SK-N-SH (cell line): ENCODE data around the gene BNIP5. TPM values are rescaled to one million over a fixed set of nuclear protein-coding genes. Genes with fewer than 3 reads are reported as not detected.

Source experiments
- CTCF ChIA-PET: fragments of 300-600, 350-600 bp; formaldehyde crosslinking; extraction: SDS; loops from one replicate; lab custom pipeline; 2021; lab: Yijun Ruan, JAX
- POLR2A ChIA-PET: fragments of 350-600 bp; sonication (Branson Sonifier 250); formaldehyde crosslinking; extraction: SDS; loops from one replicate; lab custom pipeline; 2020; ENCODE audit warnings: antibody characterized with exemption, inconsistent platforms; lab: Yijun Ruan, JAX
- DNase-seq: peaks from one replicate; pipeline ENCODE4 v3.0.0; 2012
- H2AFZ ChIP-seq: fragments of 200-600 bp; sonication (generic); 2 replicates; pipeline ENCODE4 v1.8.1; 2016; ENCODE audit warnings: antibody characterized with exemption, mild to moderate bottlenecking, low read depth
- H3F3A ChIP-seq: fragments of 200-600 bp; sonication (generic); replicated peaks from 2 replicates; pipeline ENCODE3; 2016; ENCODE audit warnings: antibody characterized with exemption, mild to moderate bottlenecking; ENCODE audit not compliant: insufficient read depth
- H3K27ac ChIP-seq, 2 experiments: fragments of 200-500 bp in 1 of 2; fragments of 200-600 bp in 1 of 2; sonication (Bioruptor generic) in 1 of 2; sonication (generic), shearing (Covaris generic) in 1 of 2; 2 replicates each; pipeline versions ENCODE4 v1.5.1 to v1.6.1; 2014 to 2016; ENCODE audit warnings: low read depth in 2 of 2, inconsistent platforms in 1 of 2, low read length in 1 of 2, mild to moderate bottlenecking in 1 of 2, mixed read lengths in 1 of 2
- H3K27me3 ChIP-seq: fragments of 200-600 bp; sonication (generic), shearing (Covaris generic); 2 replicates; pipeline ENCODE4 v1.6.1; 2016; ENCODE audit warnings: mixed run types; ENCODE audit not compliant: insufficient read depth
- H3K36me3 ChIP-seq, 2 experiments: fragments of 200-500 bp in 1 of 2; fragments of 200-600 bp in 1 of 2; sonication (Bioruptor generic) in 1 of 2; sonication (generic) in 1 of 2; replicated peaks in 1 of 2; 2 replicates each; pipeline versions ENCODE3 to v1.5.1; 2014 to 2016; ENCODE audit warnings: low read length in 1 of 2, mild to moderate bottlenecking in 1 of 2; ENCODE audit not compliant: insufficient read depth in 2 of 2, control insufficient read depth in 1 of 2
- H3K4me1 ChIP-seq, 2 experiments: fragments of 200-500 bp in 1 of 2; fragments of 200-600 bp in 1 of 2; sonication (Bioruptor generic) in 1 of 2; sonication (generic), shearing (Covaris generic) in 1 of 2; 2 replicates each; pipeline versions ENCODE4 v1.5.1 to v1.6.1; 2014 to 2016; ENCODE audit warnings: low read depth in 1 of 2, low read length in 1 of 2, mixed run types in 1 of 2; ENCODE audit not compliant: insufficient read depth in 2 of 2, control insufficient read depth in 1 of 2
- H3K4me2 ChIP-seq: fragments of 200-600 bp; sonication (generic), shearing (Covaris generic); 2 replicates; pipeline ENCODE4 v1.6.1; 2017; ENCODE audit warnings: mixed run types
- H3K4me3 ChIP-seq, 2 experiments: fragments of 200-500 bp in 1 of 2; fragments of 200-600 bp in 1 of 2; sonication (Bioruptor generic) in 1 of 2; sonication (generic), shearing (Covaris generic) in 1 of 2; 2 replicates each; pipeline versions ENCODE4 v1.5.1 to v1.8.1; 2014 to 2016; ENCODE audit warnings: low read depth in 2 of 2, inconsistent platforms in 1 of 2, low read length in 1 of 2, mild to moderate bottlenecking in 1 of 2, mixed read lengths in 1 of 2, moderate library complexity in 1 of 2
- H3K79me2 ChIP-seq: fragments of 200-600 bp; sonication (generic); 2 replicates; pipeline ENCODE4 v1.8.1; 2017; ENCODE audit warnings: mild to moderate bottlenecking; ENCODE audit not compliant: insufficient read depth
- H3K9ac ChIP-seq: fragments of 200-600 bp; sonication (generic); 2 replicates; pipeline ENCODE4 v1.6.1; 2017; ENCODE audit warnings: mixed run types
- H3K9me2 ChIP-seq: fragments of 200-600 bp; sonication (generic); 2 replicates; pipeline ENCODE4 v1.6.1; 2017; ENCODE audit warnings: mixed run types
- H3K9me3 ChIP-seq: fragments of 200-600 bp; sonication (generic); 2 replicates; pipeline ENCODE4 v1.6.1; 2017; ENCODE audit warnings: mixed run types, mild to moderate bottlenecking, moderate library complexity
- H4K20me1 ChIP-seq: fragments of 200-600 bp; sonication (generic); 2 replicates; pipeline ENCODE4 v1.6.1; 2017; ENCODE audit warnings: mild to moderate bottlenecking, mixed run types; ENCODE audit not compliant: insufficient read depth
- ELF1 ChIP-seq: IDR thresholded peaks from 2 replicates; pipeline ENCODE4 v1.4.0; 2012
- FOSL2 ChIP-seq: IDR thresholded peaks from 2 replicates; pipeline ENCODE4 v1.4.0; 2012; ENCODE audit warnings: low read depth, mild to moderate bottlenecking, moderate library complexity, borderline replicate concordance
- FOXJ3 ChIP-seq: sonication (generic); formaldehyde crosslinking; IDR thresholded peaks from 2 replicates; pipeline ENCODE4 v1.5.1; 2020; ENCODE audit warnings: mild to moderate bottlenecking, missing genetic modification reagents
- GABPA ChIP-seq: IDR thresholded peaks from 2 replicates; pipeline ENCODE4 v1.4.0; 2012; ENCODE audit warnings: low read depth, mild to moderate bottlenecking
- MXI1 ChIP-seq: IDR thresholded peaks from 2 replicates; pipeline ENCODE4 v1.6.1; 2012; ENCODE audit warnings: mild to moderate bottlenecking, low read depth, low read length, improper control_type of control experiment
- NFIC ChIP-seq: IDR thresholded peaks from 2 replicates; pipeline ENCODE4 v1.4.0; 2012; ENCODE audit warnings: borderline replicate concordance
- POLR2AphosphoS5 ChIP-seq: IDR thresholded peaks from 2 replicates; pipeline ENCODE4 v1.6.1; 2012; ENCODE audit warnings: low read depth, low read length
- RFX5 ChIP-seq: IDR thresholded peaks from 2 replicates; pipeline ENCODE4 v1.6.1; 2012; ENCODE audit warnings: mild to moderate bottlenecking, improper control_type of control experiment, low read length
- RXRA ChIP-seq: IDR thresholded peaks from 2 replicates; pipeline ENCODE4 v1.4.0; 2012; ENCODE audit warnings: low read depth, mild to moderate bottlenecking, borderline replicate concordance
- SIN3A ChIP-seq: IDR thresholded peaks from 2 replicates; pipeline ENCODE4 v1.6.1; 2012; ENCODE audit warnings: low read depth, mild to moderate bottlenecking, low read length, moderate library complexity, borderline replicate concordance
- TAF1 ChIP-seq: IDR thresholded peaks from 2 replicates; pipeline ENCODE4 v1.6.1; 2012; ENCODE audit warnings: low read depth, mild to moderate bottlenecking, low read length, moderate library complexity, borderline replicate concordance
- TCF12 ChIP-seq: IDR thresholded peaks from 2 replicates; pipeline ENCODE4 v1.4.0; 2012
- WGBS: methylation state at CpG from one replicate; pipeline ENCODE4 v1.1.6; 2017; ENCODE audit warnings: low lambda C conversion rate; 5-methylcytosine and 5-hydroxymethylcytosine counted together
- polyA plus RNA-seq, 3 experiments: library from polyadenylated mRNA; depleted of rRNA; stranded (reverse); fragments of >200 nt; gene quantifications; 2 replicates each; pipeline ENCODE4 v1.2.3, GENCODE V29; 2012
- TF ChIP-seq, protein P1 (sequence below): IDR thresholded peaks from 2 replicates; pipeline ENCODE4 v1.4.0; 2012; ENCODE audit warnings: low read depth, borderline replicate concordance
- TF ChIP-seq, protein P2 (sequence below): IDR thresholded peaks from 2 replicates; pipeline ENCODE4 v1.4.0; 2012; ENCODE audit warnings: low read depth
- TF ChIP-seq, protein P3 (sequence below): fragments of 150-350 bp; IDR thresholded peaks from 2 replicates; pipeline ENCODE4 v1.6.1; 2017; ENCODE audit warnings: antibody characterized with exemption, low read length, low read depth, borderline replicate concordance

Gene BNIP5
- polyA plus RNA-seq, 1 of the 3 experiments (the other 2 are of a cell fraction): not detected

DNA sequence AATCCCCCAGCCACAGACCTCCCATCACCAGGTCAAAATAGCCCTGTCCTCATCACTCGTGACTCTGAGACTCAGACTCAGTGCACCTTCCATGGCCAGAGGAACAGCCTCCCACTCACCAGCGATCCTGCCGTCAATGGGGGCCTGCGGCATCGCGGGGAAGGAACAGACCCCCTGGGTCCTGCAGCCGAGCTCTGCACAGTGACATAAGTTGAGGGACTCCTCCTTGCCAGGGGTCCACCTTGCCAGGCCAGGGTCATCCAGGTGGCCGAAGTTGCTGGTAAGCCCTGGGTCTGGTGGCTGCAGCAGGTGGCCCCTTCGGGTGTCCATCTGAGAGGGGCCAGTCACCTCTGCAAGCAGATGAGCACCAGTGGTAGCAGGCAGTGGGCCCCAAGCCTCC is 34.5 kb upstream of the BNIP5 start:
- Histone ChIP-seq H3K27me3 (no peaks in the 10 kb centered on the region), H3K27ac (no peak overlapping the region), H3K4me3 (no peak overlapping the region), H3K4me2 (no peak overlapping the region), H3K79me2 (no peaks in the 10 kb centered on the region), H3K9me3 (no peaks in the 10 kb centered on the region), H3K4me1 (peaks cover 0 to 5% of the 10 kb centered on the region in 2 experiments; a peak in 1 of 4 replicates), H3F3A (no peaks in the 10 kb centered on the region), H3K9me2 (no peaks in the 10 kb centered on the region), H3K9ac (no peak overlapping the region), H4K20me1 (no peaks in the 10 kb centered on the region), H3K36me3 (no peaks in the 10 kb centered on the region), H2AFZ (no peak overlapping the region)
- CTCF ChIA-PET: interaction anchor here (0.8 to 2.4 kb wide), 3 partner anchors 11 to 69 kb away, joined by 3 to 8 read pairs (median 5); no protein-coding TSS in a partner anchor
- WGBS: no CpG with 5 or more reads among the region's 9 CpGs
- POLR2A ChIA-PET: no interaction called here
- no peak for DNase-seq
- TF ChIP-seq, protein P1, sequence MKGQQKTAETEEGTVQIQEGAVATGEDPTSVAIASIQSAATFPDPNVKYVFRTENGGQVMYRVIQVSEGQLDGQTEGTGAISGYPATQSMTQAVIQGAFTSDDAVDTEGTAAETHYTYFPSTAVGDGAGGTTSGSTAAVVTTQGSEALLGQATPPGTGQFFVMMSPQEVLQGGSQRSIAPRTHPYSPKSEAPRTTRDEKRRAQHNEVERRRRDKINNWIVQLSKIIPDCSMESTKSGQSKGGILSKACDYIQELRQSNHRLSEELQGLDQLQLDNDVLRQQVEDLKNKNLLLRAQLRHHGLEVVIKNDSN: no peak
- TF ChIP-seq NFIC (no peak), TCF12 (no peak), FOXJ3 (CRISPR knock-in tag) (no peak), SIN3A (no peak), TAF1 (no peak), GABPA (no peak), RFX5 (no peak), ELF1 (no peak), MXI1 (no peak), FOSL2 (no peak)
- TF ChIP-seq, protein P2, sequence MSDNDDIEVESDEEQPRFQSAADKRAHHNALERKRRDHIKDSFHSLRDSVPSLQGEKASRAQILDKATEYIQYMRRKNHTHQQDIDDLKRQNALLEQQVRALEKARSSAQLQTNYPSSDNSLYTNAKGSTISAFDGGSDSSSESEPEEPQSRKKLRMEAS: no peak

DNA sequence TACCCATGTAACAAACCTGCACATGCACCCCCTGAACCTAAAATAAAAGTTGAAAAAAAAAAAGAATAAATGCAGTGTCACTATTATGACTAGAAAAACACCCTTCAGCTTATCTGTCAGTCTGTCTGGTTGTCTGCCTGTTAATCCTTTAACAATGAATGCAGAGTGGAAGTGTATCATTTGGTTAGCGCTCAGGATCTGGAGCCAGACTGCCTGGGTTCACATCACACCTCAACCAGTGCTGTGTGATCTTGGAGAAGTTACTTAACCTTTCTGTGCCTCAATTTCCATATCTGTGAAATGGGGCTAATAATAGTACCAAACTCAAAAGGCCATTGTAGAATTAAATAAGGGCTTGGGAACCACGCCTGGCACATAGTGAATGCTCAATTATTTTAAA is 34.0 kb upstream of the BNIP5 start:
- ChIA-PET CTCF (interaction anchor here (1.8 to 2.4 kb wide), 2 partner anchors 10 to 29 kb away, joined by 5 to 8 read pairs; no protein-coding TSS in a partner anchor), POLR2A (no interaction called here)
- Histone ChIP-seq H3K4me1 (peaks cover 0 to 5% of the 10 kb centered on the region in 2 experiments; a peak in 1 of 4 replicates), H3K27ac (no peak overlapping the region), H4K20me1 (no peaks in the 10 kb centered on the region), H3K79me2 (no peaks in the 10 kb centered on the region), H3K9me2 (no peaks in the 10 kb centered on the region), H3F3A (no peaks in the 10 kb centered on the region), H2AFZ (no peak overlapping the region), H3K36me3 (no peaks in the 10 kb centered on the region), H3K27me3 (no peaks in the 10 kb centered on the region), H3K9ac (no peak overlapping the region), H3K4me3 (no peak overlapping the region), H3K9me3 (no peaks in the 10 kb centered on the region), H3K4me2 (no peak overlapping the region)
- WGBS: 79% methylated on average over 2 of the region's 2 CpGs
- TF ChIP-seq MXI1 (no peak), RXRA (no peak), POLR2AphosphoS5 (no peak)
- TF ChIP-seq, protein P3, sequence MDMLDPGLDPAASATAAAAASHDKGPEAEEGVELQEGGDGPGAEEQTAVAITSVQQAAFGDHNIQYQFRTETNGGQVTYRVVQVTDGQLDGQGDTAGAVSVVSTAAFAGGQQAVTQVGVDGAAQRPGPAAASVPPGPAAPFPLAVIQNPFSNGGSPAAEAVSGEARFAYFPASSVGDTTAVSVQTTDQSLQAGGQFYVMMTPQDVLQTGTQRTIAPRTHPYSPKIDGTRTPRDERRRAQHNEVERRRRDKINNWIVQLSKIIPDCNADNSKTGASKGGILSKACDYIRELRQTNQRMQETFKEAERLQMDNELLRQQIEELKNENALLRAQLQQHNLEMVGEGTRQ: no peak
- no peak for DNase-seq
